OCI-LY7 (cell line): ENCODE results near the gene APBA3.

ENCODE experiments used
- EZH2phosphoT487 ChIP-seq: fragments of 200-600 bp; sonication (generic); IDR thresholded peaks from 2 replicates; pipeline ENCODE4 v1.6.1; 2018; ENCODE audit warnings: low read depth, borderline replicate concordance, mild to moderate bottlenecking, mixed run types, antibody characterized with exemption, low read length, moderate library complexity, mixed read lengths
- TF ChIP-seq, protein P1 (sequence below): fragments of 200-600 bp; sonication (generic); conservative IDR thresholded peaks from 2 replicates; pipeline ENCODE4 v1.5.1; 2014; ENCODE audit warnings: mild to moderate bottlenecking, antibody characterized with exemption, low read length, moderate library complexity, mixed read lengths

DNA sequence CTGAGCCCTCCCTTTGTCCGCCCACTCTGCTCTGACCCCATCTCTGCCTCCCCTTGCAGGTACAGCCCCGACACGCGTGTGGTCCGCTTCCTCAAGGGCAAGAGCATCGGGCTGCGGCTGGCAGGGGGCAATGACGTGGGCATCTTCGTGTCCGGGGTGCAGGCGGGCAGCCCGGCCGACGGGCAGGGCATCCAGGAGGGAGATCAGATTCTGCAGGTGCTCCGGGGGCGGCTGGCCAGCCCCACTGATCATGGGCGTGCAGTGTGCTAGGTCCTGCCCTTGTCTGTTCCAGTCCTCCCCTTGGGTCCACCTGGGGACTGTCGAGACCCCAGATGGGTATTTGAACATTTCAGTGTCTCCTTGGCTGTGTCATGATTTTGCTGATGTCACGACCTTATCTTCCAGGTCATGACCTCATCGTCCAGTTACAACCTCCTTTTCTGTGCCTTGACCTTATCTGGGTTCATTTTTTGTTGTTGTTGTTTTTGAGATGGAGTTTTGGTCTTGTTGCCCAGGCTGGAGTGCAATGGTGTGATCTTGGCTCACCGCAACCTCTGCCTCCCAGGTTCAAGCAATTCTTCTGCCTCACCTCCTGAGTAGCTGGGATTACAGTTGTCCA, 25.3 kb downstream of the APBA3 start:
- TF ChIP-seq, protein P1, sequence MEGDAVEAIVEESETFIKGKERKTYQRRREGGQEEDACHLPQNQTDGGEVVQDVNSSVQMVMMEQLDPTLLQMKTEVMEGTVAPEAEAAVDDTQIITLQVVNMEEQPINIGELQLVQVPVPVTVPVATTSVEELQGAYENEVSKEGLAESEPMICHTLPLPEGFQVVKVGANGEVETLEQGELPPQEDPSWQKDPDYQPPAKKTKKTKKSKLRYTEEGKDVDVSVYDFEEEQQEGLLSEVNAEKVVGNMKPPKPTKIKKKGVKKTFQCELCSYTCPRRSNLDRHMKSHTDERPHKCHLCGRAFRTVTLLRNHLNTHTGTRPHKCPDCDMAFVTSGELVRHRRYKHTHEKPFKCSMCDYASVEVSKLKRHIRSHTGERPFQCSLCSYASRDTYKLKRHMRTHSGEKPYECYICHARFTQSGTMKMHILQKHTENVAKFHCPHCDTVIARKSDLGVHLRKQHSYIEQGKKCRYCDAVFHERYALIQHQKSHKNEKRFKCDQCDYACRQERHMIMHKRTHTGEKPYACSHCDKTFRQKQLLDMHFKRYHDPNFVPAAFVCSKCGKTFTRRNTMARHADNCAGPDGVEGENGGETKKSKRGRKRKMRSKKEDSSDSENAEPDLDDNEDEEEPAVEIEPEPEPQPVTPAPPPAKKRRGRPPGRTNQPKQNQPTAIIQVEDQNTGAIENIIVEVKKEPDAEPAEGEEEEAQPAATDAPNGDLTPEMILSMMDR = no peak
- TF ChIP-seq EZH2phosphoT487 = no peak
